ENCODE results near the gene C4B.
"Not testable (repeated sequence)": the region's sequence is repeated elsewhere in the genome, so short reads cannot be mapped to it uniquely, and the experiment has no call there.

The C4B gene

DNA sequence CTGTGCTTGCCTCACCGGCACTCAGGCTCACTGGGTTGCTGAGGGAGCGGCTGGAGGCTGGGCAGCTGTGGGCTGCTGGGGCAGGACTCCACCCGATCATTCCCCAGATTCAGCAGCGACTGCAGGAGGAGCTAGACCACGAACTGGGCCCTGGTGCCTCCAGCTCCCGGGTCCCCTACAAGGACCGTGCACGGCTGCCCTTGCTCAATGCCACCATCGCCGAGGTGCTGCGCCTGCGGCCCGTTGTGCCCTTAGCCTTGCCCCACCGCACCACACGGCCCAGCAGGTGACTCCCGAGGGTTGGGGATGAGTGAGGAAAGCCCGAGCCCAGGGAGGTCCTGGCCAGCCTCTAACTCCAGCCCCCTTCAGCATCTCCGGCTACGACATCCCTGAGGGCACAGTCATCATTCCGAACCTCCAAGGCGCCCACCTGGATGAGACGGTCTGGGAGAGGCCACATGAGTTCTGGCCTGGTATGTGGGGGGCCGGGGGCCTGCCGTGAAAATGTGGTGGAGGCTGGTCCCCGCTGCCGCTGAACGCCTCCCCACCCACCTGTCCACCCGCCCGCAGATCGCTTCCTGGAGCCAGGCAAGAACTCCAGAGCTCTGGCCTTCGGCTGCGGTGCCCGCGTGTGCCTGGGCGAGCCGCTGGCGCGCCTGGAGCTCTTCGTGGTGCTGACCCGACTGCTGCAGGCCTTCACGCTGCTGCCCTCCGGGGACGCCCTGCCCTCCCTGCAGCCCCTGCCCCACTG lies 25.9 kb downstream of the C4B start:
- not testable (repeated sequence) for DNase-seq; ATAC-seq (ENCODE audit: insufficient read depth, low read depth)

GRCh38 chr6:32041050-32041321 lies 26.4 kb downstream of the C4B start:
- H3K27ac ChIP-seq (ENCODE audit: low read length); H3K4me3 ChIP-seq (ENCODE audit: low read depth in 1 of 2, low read length in 2 of 2); H3K27me3 ChIP-seq (ENCODE audit: insufficient read depth, low read length, poor library complexity); H3K4me1 ChIP-seq (ENCODE audit: insufficient read depth, low read length); H3K79me2 ChIP-seq (ENCODE audit: insufficient read depth, low read length); H2AFZ ChIP-seq (ENCODE audit: low read depth, low read length); H4K20me1 ChIP-seq (ENCODE audit: insufficient read depth, low read length); H3K36me3 ChIP-seq (ENCODE audit: insufficient read depth, low read length); H3K4me2 ChIP-seq (ENCODE audit: insufficient read depth, low read length); DNase-seq; ATAC-seq (ENCODE audit: insufficient read depth, low read depth); H3K9me3 ChIP-seq (ENCODE audit: insufficient read depth, low read length, severe bottlenecking); H3K9ac ChIP-seq (ENCODE audit: low read depth, low read length): not testable (repeated sequence)

More for the DNA sequence above, 25.9 kb downstream of the C4B start:
- not testable (repeated sequence) for H3K4me3 ChIP-seq (ENCODE audit: low read depth in 1 of 2, low read length in 2 of 2); H3K4me1 ChIP-seq (ENCODE audit: insufficient read depth, low read length); H2AFZ ChIP-seq (ENCODE audit: low read depth, low read length); H3K27ac ChIP-seq (ENCODE audit: low read length); H3K79me2 ChIP-seq (ENCODE audit: insufficient read depth, low read length); H3K9ac ChIP-seq (ENCODE audit: low read depth, low read length); H4K20me1 ChIP-seq (ENCODE audit: insufficient read depth, low read length); H3K4me2 ChIP-seq (ENCODE audit: insufficient read depth, low read length); H3K36me3 ChIP-seq (ENCODE audit: insufficient read depth, low read length); H3K9me3 ChIP-seq (ENCODE audit: insufficient read depth, low read length, severe bottlenecking); H3K27me3 ChIP-seq (ENCODE audit: insufficient read depth, low read length, poor library complexity)

DNA sequence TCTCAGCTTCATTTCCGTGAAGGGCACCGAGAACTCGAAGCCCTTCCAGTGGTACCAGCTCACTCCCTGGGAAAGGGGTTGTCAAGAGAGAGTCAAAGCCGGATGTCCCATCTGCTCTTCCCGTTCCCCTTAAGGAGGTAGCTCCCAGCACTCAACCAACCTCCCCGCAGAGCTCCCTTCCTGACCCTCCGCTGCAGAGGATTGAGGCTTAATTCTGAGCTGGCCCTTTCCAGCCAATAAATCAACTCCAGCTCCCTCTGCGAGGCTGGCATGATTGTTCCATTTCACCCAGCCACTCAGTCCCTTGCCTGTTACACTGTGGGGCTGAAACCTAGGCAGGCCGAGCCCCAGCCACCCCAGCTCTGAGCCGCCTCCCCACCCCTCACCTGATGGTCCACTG lies 26.8 kb downstream of the C4B start:
- H3K27me3 ChIP-seq (ENCODE audit: insufficient read depth, low read length, poor library complexity); H4K20me1 ChIP-seq (ENCODE audit: insufficient read depth, low read length); H3K79me2 ChIP-seq (ENCODE audit: insufficient read depth, low read length); H3K9me3 ChIP-seq (ENCODE audit: insufficient read depth, low read length, severe bottlenecking); H3K4me2 ChIP-seq (ENCODE audit: insufficient read depth, low read length); DNase-seq; H2AFZ ChIP-seq (ENCODE audit: low read depth, low read length); H3K4me3 ChIP-seq (ENCODE audit: low read depth in 1 of 2, low read length in 2 of 2); H3K4me1 ChIP-seq (ENCODE audit: insufficient read depth, low read length); H3K9ac ChIP-seq (ENCODE audit: low read depth, low read length); ATAC-seq (ENCODE audit: insufficient read depth, low read depth); H3K27ac ChIP-seq (ENCODE audit: low read length); H3K36me3 ChIP-seq (ENCODE audit: insufficient read depth, low read length): not testable (repeated sequence)

DNA sequence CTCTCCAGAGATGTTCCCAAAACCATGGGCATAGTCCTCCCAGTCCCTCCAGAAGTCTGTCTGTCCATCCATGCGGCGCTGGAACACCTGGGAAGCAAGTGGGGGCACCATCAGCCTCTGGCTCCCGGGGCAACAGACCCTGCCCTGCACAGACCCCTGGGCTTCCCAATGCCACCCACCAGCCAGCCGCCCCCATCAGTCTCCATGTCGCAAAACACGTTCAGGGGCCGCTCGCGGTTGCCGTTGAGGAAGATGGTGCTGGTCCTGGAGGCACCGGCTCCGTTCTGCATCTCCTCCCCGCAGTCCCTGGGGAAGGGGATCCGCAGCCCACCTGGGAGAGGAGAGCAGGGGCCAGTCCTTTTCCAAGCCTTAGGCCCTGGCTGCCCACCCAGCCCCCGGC lies 27.7 kb downstream of the C4B start:
- not testable (repeated sequence) for H3K4me1 ChIP-seq (ENCODE audit: insufficient read depth, low read length); DNase-seq; H3K9me3 ChIP-seq (ENCODE audit: insufficient read depth, low read length, severe bottlenecking); H3K27ac ChIP-seq (ENCODE audit: low read length); H3K27me3 ChIP-seq (ENCODE audit: insufficient read depth, low read length, poor library complexity); H3K79me2 ChIP-seq (ENCODE audit: insufficient read depth, low read length); H3K4me2 ChIP-seq (ENCODE audit: insufficient read depth, low read length); H4K20me1 ChIP-seq (ENCODE audit: insufficient read depth, low read length); H2AFZ ChIP-seq (ENCODE audit: low read depth, low read length); H3K4me3 ChIP-seq (ENCODE audit: low read depth in 1 of 2, low read length in 2 of 2); H3K36me3 ChIP-seq (ENCODE audit: insufficient read depth, low read length); ATAC-seq (ENCODE audit: insufficient read depth, low read depth); H3K9ac ChIP-seq (ENCODE audit: low read depth, low read length)

DNA sequence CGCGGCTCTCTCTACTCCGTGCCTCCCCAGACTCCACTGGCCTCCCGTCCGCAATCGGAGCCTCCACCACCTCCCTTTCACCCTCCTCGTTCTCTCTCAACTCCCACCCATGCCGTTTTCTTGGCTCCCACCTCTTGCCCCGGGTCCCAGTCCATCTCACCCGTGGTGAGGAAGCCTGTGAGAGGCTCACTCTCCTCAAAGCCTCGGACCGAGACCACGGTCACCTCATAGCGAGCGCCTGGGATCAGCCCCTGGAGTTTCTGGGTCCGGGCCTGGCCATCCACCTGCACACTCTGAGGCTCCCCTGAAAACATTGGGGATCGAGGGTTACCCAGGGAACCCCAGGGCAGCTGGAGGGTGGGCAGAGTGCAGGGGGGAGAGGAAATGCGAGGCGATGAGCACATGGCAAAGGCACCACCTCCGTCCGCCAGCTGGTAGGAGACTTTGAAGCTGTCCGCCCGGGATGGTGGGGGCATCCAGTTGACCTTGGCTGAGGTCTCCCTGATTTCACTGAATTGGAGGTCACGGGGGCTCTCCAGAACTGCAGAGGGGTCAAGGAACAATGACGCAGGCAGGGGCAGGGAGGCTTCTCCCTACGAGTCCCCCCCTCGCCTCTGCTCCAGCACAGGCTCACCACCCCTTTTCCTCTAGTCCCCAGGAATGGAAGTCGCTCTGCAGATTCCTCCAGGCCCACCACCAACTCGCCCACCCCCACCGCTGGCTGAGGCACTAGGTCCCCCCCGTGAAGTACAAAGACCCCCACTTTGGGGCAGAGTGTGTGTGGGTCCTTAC lies 29.2 kb downstream of the C4B start:
- ATAC-seq (ENCODE audit: insufficient read depth, low read depth) = not testable (repeated sequence)

GRCh38 chr6:32044916-32045315 lies 30.3 kb downstream of the C4B start:
- H3K4me1 ChIP-seq (ENCODE audit: insufficient read depth, low read length); H3K27ac ChIP-seq (ENCODE audit: low read length); H2AFZ ChIP-seq (ENCODE audit: low read depth, low read length); H3K9me3 ChIP-seq (ENCODE audit: insufficient read depth, low read length, severe bottlenecking); H3K27me3 ChIP-seq (ENCODE audit: insufficient read depth, low read length, poor library complexity); ATAC-seq (ENCODE audit: insufficient read depth, low read depth); H3K4me3 ChIP-seq (ENCODE audit: low read depth in 1 of 2, low read length in 2 of 2); H4K20me1 ChIP-seq (ENCODE audit: insufficient read depth, low read length); DNase-seq; H3K4me2 ChIP-seq (ENCODE audit: insufficient read depth, low read length); H3K9ac ChIP-seq (ENCODE audit: low read depth, low read length); H3K79me2 ChIP-seq (ENCODE audit: insufficient read depth, low read length); H3K36me3 ChIP-seq (ENCODE audit: insufficient read depth, low read length): not testable (repeated sequence)

More for the DNA sequence above, 29.2 kb downstream of the C4B start:
- H3K9ac ChIP-seq (ENCODE audit: low read depth, low read length); H3K4me1 ChIP-seq (ENCODE audit: insufficient read depth, low read length); H3K27ac ChIP-seq (ENCODE audit: low read length); H3K9me3 ChIP-seq (ENCODE audit: insufficient read depth, low read length, severe bottlenecking); H2AFZ ChIP-seq (ENCODE audit: low read depth, low read length); H3K4me3 ChIP-seq (ENCODE audit: low read depth in 1 of 2, low read length in 2 of 2); H4K20me1 ChIP-seq (ENCODE audit: insufficient read depth, low read length); H3K79me2 ChIP-seq (ENCODE audit: insufficient read depth, low read length); H3K4me2 ChIP-seq (ENCODE audit: insufficient read depth, low read length); H3K36me3 ChIP-seq (ENCODE audit: insufficient read depth, low read length); H3K27me3 ChIP-seq (ENCODE audit: insufficient read depth, low read length, poor library complexity); DNase-seq: not testable (repeated sequence)
